Fibroblast of the aortic adventitia (primary cell): ENCODE results near the gene POLR2M. TPM values are rescaled to one million over a fixed set of nuclear protein-coding genes. Genes with fewer than 3 reads are reported as not detected.

Experiments used
- DNase-seq: peaks from one replicate; pipeline ENCODE4 v3.0.0-alpha.2; 2010; ENCODE audit warnings: low read depth
- H3K4me3 ChIP-seq: 2 replicates; pipeline ENCODE4 v1.5.1; 2011; ENCODE audit warnings: low read depth, mild to moderate bottlenecking, control low read depth, low read length, moderate library complexity
- total RNA-seq: library from RNA; depleted of rRNA; stranded (reverse); fragments of >200 nt; gene quantifications from 2 replicates; pipeline ENCODE4 v1.2.3, GENCODE V29; 2012; ENCODE audit warnings: low replicate concordance
- TF ChIP-seq, protein P1 (sequence below): IDR thresholded peaks from 2 replicates; pipeline ENCODE4 v1.5.1; 2011; ENCODE audit warnings: mild to moderate bottlenecking, low read length, control low read depth, inconsistent platforms; ENCODE audit not compliant: insufficient read depth

Gene POLR2M
- total RNA-seq, 1 donor, result 78.8 TPM

DNA sequence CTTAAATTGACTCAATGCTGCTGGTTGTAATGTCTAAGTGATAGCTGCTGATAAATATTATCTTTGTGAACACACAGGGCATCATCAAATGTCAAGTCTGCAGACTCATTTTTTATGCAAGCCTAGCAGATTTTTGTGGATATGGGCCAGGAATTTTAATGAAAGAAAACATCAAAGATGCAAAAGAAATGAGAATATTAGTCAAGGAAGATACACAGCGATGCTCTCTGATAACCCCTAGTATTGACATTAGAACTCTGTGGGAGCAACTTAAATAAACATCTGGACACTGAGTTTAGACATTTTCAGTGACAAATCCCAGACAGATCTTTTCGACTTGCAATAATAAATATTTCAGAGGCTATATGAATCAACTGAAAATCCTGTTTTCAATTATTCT lies 28.3 kb downstream of the POLR2M start:
- TF ChIP-seq, protein P1, sequence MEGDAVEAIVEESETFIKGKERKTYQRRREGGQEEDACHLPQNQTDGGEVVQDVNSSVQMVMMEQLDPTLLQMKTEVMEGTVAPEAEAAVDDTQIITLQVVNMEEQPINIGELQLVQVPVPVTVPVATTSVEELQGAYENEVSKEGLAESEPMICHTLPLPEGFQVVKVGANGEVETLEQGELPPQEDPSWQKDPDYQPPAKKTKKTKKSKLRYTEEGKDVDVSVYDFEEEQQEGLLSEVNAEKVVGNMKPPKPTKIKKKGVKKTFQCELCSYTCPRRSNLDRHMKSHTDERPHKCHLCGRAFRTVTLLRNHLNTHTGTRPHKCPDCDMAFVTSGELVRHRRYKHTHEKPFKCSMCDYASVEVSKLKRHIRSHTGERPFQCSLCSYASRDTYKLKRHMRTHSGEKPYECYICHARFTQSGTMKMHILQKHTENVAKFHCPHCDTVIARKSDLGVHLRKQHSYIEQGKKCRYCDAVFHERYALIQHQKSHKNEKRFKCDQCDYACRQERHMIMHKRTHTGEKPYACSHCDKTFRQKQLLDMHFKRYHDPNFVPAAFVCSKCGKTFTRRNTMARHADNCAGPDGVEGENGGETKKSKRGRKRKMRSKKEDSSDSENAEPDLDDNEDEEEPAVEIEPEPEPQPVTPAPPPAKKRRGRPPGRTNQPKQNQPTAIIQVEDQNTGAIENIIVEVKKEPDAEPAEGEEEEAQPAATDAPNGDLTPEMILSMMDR, result no peak
- no peak overlapping the region for H3K4me3 ChIP-seq
- no peak for DNase-seq

DNA sequence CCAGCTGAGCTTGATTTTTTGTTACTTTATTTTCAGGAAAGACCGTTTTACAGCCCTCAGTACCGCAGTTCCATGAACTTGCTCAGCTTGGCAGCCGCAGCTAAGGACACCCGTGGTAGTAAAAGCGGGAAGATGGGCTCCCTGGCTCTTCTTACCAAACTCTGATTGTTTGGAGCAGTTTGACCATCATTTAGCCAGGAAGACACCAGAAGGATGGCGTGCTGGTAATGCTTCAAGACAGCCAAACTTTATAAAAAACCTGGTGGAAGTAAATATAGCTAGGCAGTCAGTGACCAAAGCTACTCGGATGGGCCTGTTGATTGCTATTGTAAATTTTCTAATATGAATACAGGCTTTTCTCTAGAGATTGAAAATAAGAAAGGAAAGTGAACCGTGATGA lies 28.9 kb downstream of the POLR2M start:
- TF ChIP-seq, protein P1, result no peak
- H3K4me3 ChIP-seq, result no peak overlapping the region
- DNase-seq, result no peak

DNA sequence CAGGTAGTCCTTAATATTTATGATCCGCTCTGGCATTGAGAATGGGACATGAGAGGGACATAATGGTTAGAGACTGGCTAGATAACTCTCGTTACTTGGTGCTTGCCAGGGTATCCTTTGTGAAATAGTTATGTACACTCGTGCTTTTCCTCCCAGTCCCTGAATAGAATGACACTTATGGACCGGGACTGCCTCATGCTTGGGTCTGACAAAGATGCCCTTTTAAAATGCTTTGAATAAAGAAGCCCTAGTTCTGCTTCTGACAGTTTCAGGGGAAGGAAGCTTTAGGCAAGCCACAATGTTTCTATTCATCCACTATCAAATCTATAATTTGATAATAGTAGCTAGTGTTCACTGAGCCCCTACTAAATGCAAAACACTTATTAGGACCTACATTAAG lies 29.4 kb downstream of the POLR2M start:
- no peak for DNase-seq
- TF ChIP-seq, protein P1, result no peak
- no peak overlapping the region for H3K4me3 ChIP-seq

DNA sequence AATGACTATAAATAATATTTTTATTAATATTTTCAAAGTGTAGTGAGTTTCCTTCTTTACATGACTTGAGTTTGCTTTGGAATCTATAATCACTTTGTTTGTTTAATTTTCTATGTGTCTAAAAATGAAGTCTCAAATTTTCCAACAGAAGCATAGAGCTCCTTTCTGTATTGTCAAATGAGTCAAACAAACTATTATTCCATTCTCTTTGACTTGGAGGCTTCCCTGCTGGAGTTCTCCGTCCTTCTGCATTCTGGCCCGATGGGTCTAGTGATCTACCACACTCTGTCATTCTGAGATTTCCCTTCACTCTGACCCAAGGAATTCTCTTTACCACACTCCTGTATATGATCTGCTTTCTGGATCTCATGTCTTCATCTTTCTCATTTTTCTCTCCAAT lies 30.1 kb downstream of the POLR2M start:
- TF ChIP-seq, protein P1, result no peak
- DNase-seq, result no peak
- H3K4me3 ChIP-seq, result no peak overlapping the region

DNA sequence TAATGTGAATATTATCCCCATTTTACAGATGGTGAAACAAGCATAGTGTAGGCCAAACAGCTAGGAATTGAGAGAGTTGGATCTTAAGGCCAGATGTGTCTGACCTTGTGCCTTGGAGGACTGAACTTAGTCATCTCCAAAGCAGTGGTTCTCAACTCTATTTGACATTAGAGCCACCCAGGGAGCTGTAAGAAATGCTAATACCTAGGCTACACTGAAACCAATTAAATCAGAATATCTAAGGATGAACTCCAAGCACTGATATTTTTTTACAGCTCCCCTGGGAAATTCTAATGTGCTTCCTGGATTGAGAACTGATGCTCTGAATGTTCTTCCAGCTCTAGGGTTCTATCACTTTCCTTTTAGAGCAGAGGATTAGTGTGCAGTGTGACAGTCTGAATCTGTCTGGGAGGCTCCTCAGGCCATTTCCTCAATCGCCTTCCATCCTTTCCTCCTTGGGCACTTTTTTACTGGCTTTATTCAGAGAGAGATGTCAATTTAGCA lies 32.3 kb downstream of the POLR2M start:
- no peak overlapping the region for H3K4me3 ChIP-seq
- TF ChIP-seq, protein P1, result no peak
- DNase-seq, result no peak

DNA sequence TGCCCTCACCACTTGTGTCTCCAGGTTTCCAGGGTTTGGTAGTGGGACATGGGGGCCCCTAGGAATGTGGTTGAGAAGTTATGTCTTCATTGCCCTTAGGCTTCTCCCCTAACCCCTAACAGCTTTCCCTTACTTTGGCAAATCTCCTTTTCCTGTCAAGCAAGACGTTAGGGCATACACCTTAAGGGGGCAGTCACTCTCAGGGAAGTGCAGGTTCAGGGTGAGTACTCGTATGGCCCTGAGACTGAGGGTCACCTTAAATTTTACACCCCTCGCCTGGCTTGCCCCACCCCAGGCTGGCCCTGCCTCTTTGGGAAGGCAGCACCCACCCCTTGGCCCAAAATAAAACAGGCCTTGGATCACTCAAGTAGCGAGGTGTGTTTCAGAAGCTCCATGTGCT lies 33.5 kb downstream of the POLR2M start:
- no peak for DNase-seq
- no peak overlapping the region for H3K4me3 ChIP-seq
- TF ChIP-seq, protein P1, result no peak

DNA sequence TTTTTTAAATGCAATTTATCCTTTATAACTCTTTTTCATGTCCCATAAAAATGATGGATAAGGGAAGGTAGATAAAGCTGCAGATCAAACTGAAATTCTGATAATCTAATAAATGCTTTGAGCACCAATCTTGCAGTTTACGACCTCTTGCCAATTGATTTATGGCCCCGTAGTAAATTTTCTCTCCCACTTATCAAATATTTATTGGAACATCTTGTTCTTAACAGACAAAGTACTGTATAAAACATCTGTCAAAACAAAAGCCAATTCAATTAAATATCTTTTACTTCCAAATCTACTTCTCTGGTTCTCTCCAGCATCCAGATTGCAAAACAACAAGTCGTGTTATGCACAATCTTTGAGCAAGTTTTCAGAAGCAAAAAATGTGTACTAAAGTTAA lies 34.6 kb downstream of the POLR2M start:
- TF ChIP-seq, protein P1, result no peak
- no peak overlapping the region for H3K4me3 ChIP-seq
- DNase-seq, result no peak
